Activated naive CD8-positive, alpha-beta T cell (primary cell): ENCODE results near the gene GRM8.

Experiments
- H3K27ac Mint-ChIP-seq: one replicate; pipeline ENCODE4 v1.8.0; 2021; ENCODE audit warnings: mixed read lengths
- H3K27me3 Mint-ChIP-seq: one replicate; pipeline ENCODE4 v1.8.0; 2021; ENCODE audit warnings: mixed read lengths
- H3K36me3 Mint-ChIP-seq: one replicate; pipeline ENCODE4 v1.8.0; 2021; ENCODE audit warnings: mixed read lengths
- H3K4me1 Mint-ChIP-seq: one replicate; pipeline ENCODE4 v1.8.0; 2021; ENCODE audit warnings: low read depth, mixed read lengths
- H3K4me3 Mint-ChIP-seq: one replicate; pipeline ENCODE4 v1.8.0; 2021; ENCODE audit warnings: mild to moderate bottlenecking, mixed read lengths
- H3K9me3 Mint-ChIP-seq: one replicate; pipeline ENCODE4 v1.8.0; 2021; ENCODE audit warnings: low read depth, mixed read lengths

Gene GRM8

DNA sequence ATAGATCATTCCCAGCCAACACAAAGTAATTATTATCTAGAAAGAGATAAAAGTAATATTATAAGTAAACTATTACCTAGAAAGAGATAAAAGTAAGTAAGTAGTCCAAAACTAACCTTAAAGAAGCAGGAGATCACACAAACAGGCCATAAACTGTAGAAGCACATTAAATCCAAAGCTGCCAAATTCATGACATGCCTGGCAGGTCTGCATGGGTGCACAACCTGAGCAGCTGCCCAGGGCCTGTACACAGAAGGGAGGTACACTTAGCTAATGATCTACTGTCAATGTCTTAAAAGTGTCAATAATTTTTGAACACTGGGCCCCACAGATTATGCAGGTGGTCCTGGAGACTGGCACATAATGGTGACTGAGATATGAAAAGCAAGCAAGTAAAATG is 196.5 kb downstream of the GRM8 start:
- no peaks in the 10 kb centered on the region for H3K4me1 Mint-ChIP-seq
- no peak overlapping the region for H3K4me3 Mint-ChIP-seq
- H3K9me3 Mint-ChIP-seq, result no peaks in the 10 kb centered on the region
- H3K27me3 Mint-ChIP-seq, result no peaks in the 10 kb centered on the region
- H3K36me3 Mint-ChIP-seq, result no peaks in the 10 kb centered on the region
- H3K27ac Mint-ChIP-seq, result no peak overlapping the region

DNA sequence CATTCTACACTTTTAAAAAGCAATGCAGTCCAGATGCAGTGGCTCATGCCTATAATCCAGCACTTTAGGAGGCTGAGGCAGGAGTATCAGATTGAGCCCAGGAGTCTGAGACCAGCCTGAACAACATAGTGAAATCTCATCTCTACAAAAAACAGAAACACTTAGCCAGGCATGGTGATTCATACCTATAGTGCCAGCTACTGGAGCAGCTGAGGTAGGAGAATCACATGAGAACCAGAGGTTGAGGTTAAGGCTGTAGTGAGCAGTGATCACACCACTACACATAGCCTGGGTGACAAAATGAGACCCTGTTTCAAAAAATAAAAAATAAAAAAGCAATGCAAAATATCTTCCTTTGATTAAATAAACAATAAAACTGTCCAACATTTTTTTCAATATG is 205.2 kb downstream of the GRM8 start:
- H3K27me3 Mint-ChIP-seq, result peaks cover 5% of the 10 kb centered on the region
- no peaks in the 10 kb centered on the region for H3K4me1 Mint-ChIP-seq
- no peaks in the 10 kb centered on the region for H3K9me3 Mint-ChIP-seq
- no peak overlapping the region for H3K4me3 Mint-ChIP-seq
- no peak overlapping the region for H3K27ac Mint-ChIP-seq
- no peaks in the 10 kb centered on the region for H3K36me3 Mint-ChIP-seq

DNA sequence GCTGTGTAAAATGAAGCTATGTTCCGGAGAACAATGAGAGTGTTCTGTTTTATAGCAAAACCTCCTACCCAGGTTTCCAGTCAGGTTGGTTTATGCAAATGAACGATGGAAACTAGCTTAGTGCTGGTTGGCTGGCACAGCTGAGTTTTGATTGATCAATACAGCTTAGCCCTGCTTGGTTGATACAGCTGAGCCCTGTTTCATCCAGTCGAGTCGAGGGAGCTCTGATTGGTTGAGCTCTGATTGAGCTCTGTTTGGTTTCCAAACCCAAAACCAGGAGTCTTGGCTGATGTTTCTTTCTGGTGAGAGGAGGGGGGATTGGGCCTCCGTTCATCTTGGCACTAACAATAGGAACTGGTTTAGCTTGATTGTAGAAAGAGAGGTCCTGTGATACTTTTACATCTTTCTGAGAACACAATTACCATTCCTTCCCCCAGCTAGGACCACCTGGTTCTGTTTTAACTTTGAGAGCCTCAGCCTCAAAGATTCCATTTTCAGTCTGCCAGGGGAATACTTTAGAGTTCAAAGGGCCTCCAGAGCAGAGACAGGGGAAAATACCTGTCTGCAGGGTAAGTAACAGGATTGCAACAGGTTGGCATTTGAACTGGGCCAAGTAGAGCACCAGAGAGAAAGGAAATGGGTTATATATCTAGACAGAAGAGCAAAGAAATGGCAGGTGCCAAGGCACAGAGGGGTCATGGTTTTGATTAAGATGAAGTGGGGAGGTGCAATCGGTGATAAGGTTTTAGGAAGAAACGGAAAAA is 210.9 kb downstream of the GRM8 start:
- Mint-ChIP-seq H3K9me3 (peaks cover 4% of the 10 kb centered on the region), H3K27ac (no peak overlapping the region), H3K27me3 (peaks cover 7% of the 10 kb centered on the region), H3K36me3 (no peaks in the 10 kb centered on the region), H3K4me3 (no peak overlapping the region), H3K4me1 (no peaks in the 10 kb centered on the region)

DNA sequence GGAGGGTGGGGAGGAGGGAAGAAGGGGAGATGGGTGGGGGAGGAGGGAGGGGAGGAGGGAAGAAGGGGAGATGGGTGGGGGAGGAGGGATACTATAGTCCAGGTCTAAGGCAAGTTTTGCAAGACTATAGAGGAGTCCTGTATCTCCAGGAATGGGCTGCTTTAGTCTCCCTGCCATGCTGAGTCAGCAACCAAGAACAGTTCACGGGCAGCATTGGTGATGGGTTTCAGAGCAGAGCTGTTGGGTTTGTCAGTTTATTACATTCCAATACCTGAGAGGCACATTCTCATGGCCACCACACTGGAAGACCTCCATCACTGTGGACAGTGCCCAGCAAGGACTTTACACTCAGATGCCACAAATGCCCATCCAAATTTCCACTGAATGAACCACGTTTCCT is 212.7 kb downstream of the GRM8 start:
- Mint-ChIP-seq H3K4me3 (no peak overlapping the region), H3K9me3 (peaks cover 4% of the 10 kb centered on the region), H3K27me3 (peaks cover 14% of the 10 kb centered on the region), H3K36me3 (no peaks in the 10 kb centered on the region), H3K27ac (no peak overlapping the region), H3K4me1 (no peaks in the 10 kb centered on the region)

DNA sequence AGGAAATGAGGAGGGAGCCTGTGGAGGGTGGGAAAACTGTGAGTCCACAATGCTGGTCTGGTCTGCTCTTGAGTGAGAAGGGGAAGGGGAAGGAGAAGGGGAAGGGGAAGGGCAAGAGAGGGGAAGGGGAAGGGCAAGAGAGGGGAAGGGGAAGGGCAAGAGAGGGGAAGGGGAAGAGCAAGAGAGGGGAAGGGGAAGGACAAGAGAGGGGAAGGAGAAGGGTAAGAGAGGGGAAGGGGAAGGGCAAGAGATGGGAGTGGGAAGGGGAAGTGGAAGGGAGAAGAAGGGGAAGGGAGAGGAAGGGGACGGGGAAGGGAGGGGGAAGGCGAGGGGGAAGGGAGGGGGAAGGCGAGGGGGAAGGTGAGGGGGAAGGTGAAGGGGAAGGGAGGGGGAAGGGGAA is 213.2 kb downstream of the GRM8 start:
- Mint-ChIP-seq H3K36me3 (no peaks in the 10 kb centered on the region), H3K27me3 (peaks cover 15% of the 10 kb centered on the region), H3K4me1 (no peaks in the 10 kb centered on the region), H3K27ac (no peak overlapping the region), H3K9me3 (peaks cover 4% of the 10 kb centered on the region), H3K4me3 (no peak overlapping the region)

DNA sequence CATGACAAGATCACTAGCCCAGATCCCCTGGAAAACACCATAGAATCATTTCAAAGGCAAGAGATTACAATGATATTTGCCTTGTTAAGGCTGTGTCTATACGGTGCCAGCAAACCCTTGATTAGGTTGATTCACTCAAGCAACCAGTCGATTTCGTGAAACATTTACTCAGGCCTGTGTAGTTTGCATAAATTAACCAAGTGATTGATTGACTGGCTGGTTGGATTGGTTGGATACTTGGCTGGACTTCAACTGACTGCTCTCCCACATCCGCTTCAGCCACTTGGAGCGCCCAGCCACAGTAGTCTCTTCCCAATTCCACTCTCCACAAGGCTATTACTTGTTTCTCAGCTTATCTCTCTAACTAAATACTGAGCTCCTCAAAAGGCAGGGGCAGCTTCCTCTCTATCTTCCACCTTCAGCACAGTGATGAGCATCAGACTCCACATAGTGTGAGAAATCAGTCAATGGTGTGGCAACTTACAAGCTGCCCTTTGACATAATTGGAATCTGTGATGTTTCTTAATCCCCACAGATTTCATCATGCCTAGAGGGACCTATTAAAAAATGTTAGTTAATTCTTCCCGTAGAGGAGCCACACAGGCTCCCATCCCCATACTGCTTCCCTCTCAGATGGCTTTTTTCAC is 217.4 kb downstream of the GRM8 start:
- H3K27ac Mint-ChIP-seq, result no peak overlapping the region
- H3K4me1 Mint-ChIP-seq, result no peaks in the 10 kb centered on the region
- H3K36me3 Mint-ChIP-seq, result no peaks in the 10 kb centered on the region
- no peaks in the 10 kb centered on the region for H3K9me3 Mint-ChIP-seq
- H3K27me3 Mint-ChIP-seq, result peaks cover 28% of the 10 kb centered on the region
- H3K4me3 Mint-ChIP-seq, result no peak overlapping the region

DNA sequence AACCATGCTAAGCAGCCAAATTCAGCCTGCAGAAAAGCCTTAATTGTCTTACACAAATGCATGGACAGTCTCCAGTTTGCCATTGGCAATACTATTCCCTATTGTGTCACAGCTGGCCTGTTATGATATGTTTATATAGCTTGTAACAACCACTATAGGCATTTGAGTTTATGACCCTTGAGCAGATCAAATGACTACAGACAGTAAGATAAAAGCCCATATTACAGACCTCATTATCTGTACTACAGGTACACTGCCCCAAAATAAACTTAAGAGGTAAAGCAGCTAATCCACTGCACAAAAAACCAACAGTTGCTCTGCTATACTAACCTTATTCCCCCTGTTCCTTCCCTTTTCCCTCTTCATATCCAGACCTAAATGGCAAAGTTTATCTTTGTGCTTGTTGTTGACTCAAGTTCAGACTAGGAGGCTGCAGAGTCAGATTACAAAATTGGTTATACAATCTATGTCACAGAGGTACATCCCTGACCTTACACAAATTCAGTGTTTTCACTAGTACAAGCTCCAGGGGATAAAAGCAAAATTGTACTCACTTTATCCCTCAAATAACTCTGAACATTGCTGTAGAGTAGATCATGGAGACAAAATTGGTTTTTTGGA is 218.4 kb downstream of the GRM8 start:
- peaks cover 28% of the 10 kb centered on the region for H3K27me3 Mint-ChIP-seq
- H3K4me3 Mint-ChIP-seq, result no peak overlapping the region
- H3K36me3 Mint-ChIP-seq, result no peaks in the 10 kb centered on the region
- H3K4me1 Mint-ChIP-seq, result no peaks in the 10 kb centered on the region
- no peaks in the 10 kb centered on the region for H3K9me3 Mint-ChIP-seq
- H3K27ac Mint-ChIP-seq, result no peak overlapping the region

DNA sequence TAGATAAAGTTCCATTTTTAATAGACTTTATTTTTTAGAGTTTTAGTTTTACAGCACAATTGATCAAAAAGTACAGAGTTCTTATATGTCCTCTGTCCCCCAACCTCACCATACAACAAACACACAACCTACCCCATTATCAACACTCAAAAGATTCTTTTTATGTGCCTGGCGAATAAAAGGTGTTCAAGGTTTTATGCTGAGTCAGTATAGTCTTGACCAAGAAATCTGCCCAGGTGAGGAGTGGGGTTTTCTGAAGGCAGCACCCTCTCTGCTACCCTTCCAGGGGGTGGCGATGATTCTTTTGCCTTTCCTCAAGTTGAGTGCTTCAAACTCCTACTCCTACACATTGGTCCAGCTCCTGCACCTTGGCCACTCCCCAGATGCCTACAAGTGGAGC is 222.9 kb downstream of the GRM8 start:
- Mint-ChIP-seq H3K27ac (no peak overlapping the region), H3K4me1 (no peaks in the 10 kb centered on the region), H3K27me3 (peaks cover 19% of the 10 kb centered on the region), H3K36me3 (no peaks in the 10 kb centered on the region), H3K4me3 (no peak overlapping the region), H3K9me3 (no peaks in the 10 kb centered on the region)

DNA sequence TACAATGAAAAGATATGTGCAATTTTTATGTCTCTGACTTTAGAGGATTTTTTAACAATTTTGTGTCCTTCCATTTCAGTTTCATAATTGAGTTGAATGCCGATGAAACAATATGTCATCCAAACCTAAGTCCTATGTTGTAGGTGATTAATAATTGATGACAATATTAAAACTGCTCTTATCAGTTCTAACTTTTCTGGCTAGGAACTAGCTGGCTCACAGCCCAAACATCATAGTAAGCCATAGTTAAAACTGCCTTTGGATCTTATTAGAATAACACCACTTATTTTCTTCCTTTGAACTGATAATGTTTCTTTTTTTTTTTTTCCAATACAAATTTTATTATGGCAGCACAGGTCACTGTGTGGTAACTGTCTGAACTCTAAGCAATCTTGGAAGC is 230.9 kb downstream of the GRM8 start:
- Mint-ChIP-seq H3K4me1 (no peaks in the 10 kb centered on the region), H3K4me3 (no peak overlapping the region), H3K27me3 (peaks cover 4% of the 10 kb centered on the region), H3K27ac (no peak overlapping the region), H3K9me3 (no peaks in the 10 kb centered on the region), H3K36me3 (no peaks in the 10 kb centered on the region)

DNA sequence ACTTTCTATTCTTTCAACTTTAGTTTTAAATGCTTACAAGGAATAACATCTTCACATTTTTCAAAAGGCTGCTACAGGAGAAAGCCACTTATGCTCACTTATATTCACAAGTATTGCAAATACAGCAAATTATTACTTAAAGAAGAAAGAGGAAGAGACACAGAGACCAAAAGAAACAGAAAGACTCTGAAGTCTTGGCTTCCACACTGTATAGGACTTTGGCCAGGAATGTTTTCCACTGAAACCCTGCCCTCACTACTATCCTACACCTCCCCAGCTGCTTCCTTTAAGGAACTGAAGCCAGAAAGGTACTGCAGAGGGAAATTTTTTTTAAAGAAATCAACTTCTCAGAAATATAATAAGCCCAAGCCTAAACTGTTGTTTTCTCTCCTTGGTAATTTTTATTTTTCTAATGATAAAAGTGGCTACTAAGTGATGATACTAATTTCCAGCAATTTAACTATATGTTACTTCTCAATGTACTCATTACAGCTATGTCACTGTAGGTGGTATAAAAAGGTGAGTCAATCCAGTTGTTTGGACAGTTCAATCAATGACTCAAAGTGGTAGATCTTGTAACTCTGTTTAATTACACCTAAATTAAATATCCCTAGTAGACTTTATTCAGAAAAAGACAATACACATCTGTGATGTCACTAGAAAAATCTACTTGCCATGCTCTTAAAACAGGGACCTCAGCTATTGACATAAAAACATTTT is 231.6 kb downstream of the GRM8 start:
- Mint-ChIP-seq H3K27ac (no peak overlapping the region), H3K9me3 (no peaks in the 10 kb centered on the region), H3K4me3 (no peak overlapping the region), H3K36me3 (no peaks in the 10 kb centered on the region), H3K4me1 (no peaks in the 10 kb centered on the region), H3K27me3 (peaks cover 4% of the 10 kb centered on the region)

DNA sequence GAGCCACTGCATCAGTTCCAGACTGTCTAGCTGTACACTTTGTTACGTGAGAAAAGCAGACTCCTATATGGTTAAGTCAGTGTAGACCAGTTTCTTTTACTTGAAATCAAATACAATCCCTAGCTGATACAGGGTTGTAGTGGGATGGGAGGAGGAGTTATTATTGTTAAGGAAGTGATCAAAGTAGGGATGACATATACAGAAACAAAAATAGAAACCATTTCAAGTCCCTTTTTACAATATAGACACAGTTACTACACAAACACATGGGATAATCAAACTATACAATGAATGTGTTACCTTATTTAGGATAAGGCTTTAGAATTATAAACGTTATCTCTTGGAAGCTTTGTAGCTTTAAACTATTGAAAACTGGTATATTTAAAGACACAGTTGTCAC is 233.9 kb downstream of the GRM8 start:
- H3K27me3 Mint-ChIP-seq, result peaks cover 4% of the 10 kb centered on the region
- no peaks in the 10 kb centered on the region for H3K36me3 Mint-ChIP-seq
- H3K27ac Mint-ChIP-seq, result no peak overlapping the region
- H3K9me3 Mint-ChIP-seq, result no peaks in the 10 kb centered on the region
- no peaks in the 10 kb centered on the region for H3K4me1 Mint-ChIP-seq
- no peak overlapping the region for H3K4me3 Mint-ChIP-seq

DNA sequence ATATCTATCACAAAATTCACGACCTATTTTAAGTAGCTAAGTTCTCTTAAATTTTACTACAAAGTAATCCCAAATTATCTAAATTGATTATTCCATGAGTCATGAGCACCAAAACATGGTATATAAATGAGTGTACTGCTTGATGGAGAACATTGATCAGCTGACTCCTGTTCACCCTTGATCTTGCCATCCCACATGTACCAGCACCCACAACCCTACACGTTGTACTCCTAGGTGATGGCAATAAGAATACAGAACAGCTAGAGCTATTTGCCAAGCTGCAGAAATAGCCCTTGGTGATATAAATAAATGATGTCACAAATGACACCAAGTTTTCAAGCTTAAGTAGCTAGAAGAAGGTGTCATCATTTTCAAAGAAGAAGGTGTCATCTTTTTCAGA is 235.5 kb downstream of the GRM8 start:
- H3K27ac Mint-ChIP-seq, result no peak overlapping the region
- no peaks in the 10 kb centered on the region for H3K9me3 Mint-ChIP-seq
- H3K36me3 Mint-ChIP-seq, result no peaks in the 10 kb centered on the region

DNA sequence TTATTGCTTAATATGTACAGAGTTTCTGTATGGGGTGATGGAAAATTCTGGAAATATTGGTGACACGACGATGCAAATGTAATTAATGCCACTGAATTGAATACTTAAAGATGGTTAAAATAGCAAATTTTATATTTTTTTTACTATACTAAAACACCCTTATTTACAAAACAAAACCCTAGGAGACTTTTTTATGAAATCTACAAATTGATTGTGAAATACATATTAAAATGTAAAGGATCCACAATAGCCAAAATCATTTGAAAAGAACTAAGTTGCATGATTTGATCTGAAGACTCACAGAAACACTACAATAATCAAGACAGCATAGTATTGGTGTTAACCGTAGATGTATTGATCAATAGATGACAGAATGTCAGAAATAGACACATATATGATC is 252.0 kb downstream of the GRM8 start:
- Mint-ChIP-seq H3K4me3 (no peak overlapping the region), H3K27me3 (peaks cover 2% of the 10 kb centered on the region), H3K27ac (no peak overlapping the region), H3K4me1 (no peaks in the 10 kb centered on the region), H3K36me3 (no peaks in the 10 kb centered on the region), H3K9me3 (no peaks in the 10 kb centered on the region)

More for the DNA sequence above, 235.5 kb downstream of the GRM8 start:
- H3K4me3 Mint-ChIP-seq, result no peak overlapping the region
- H3K27me3 Mint-ChIP-seq, result peaks cover 7% of the 10 kb centered on the region
- H3K4me1 Mint-ChIP-seq, result no peaks in the 10 kb centered on the region

DNA sequence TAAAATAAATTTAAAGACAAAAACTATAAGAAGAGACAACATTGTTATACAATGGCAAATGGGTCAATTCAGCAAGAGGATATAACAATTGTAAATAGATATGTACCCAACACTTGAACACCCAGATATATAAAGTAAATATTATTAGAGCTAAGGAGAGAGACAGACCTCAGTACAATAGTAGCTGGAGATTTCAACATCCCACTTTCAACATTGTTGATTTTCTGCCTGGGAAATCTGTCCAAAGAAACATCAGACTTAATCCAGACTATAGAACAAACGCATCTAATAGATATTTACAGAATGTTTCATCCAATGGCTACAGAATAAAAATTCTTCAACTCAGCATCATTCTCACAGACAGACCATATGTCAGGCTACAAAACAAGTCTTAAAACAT is 256.1 kb downstream of the GRM8 start:
- H3K27me3 Mint-ChIP-seq, result peaks cover 9% of the 10 kb centered on the region
- no peaks in the 10 kb centered on the region for H3K4me1 Mint-ChIP-seq
- H3K9me3 Mint-ChIP-seq, result no peaks in the 10 kb centered on the region
- no peak overlapping the region for H3K27ac Mint-ChIP-seq
- no peak overlapping the region for H3K4me3 Mint-ChIP-seq
- no peaks in the 10 kb centered on the region for H3K36me3 Mint-ChIP-seq

DNA sequence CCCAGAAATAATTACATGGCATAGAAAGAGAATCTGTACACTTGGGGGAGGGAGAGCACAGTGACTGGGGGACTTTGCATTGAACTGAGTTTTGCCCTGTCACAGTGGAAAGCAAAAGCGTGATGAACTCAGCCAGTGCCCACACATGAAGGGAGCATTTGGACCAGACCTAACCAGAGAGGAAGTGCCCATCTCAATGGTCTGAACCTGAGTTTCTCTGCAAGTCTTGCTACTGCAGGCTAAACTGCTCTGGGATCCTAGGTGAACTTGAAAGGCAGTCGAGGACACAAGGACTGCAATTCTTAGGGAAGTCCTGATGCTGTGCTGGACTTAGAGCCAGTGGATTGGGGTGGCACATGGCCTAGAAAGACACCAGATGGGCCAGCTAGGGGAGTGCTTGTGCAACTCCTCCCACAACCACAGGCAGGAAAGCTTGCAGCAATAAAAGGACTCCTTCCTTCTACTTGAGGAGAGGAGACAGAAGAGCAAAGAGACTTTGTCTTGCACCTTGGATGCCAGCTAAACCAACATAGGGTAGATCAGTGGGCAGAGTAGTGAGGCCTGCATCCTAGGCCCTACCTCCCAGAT is 259.0 kb downstream of the GRM8 start:
- Mint-ChIP-seq H3K36me3 (no peaks in the 10 kb centered on the region), H3K27ac (no peak overlapping the region), H3K9me3 (no peaks in the 10 kb centered on the region), H3K27me3 (peaks cover 9% of the 10 kb centered on the region), H3K4me1 (no peaks in the 10 kb centered on the region), H3K4me3 (no peak overlapping the region)
